Middle frontal gyrus (tissue), 1 donor: Measurements from ENCODE around the gene CCDC146.

ENCODE experiments used
- DNase-seq: peaks from one replicate; pipeline ENCODE4 v3.0.0-alpha.2; 2015; ENCODE audit warnings: low spot score; ENCODE audit errors: extremely low spot score

The CCDC146 gene

GRCh38 chr7:77282897-77283296 is 160.5 kb downstream of the CCDC146 start:
- DNase-seq, result no peak

GRCh38 chr7:77284005-77284404 is 161.6 kb downstream of the CCDC146 start:
- no peak for DNase-seq

- DNase-seq, result no peak
Observed at GRCh38 chr7:77284616-77285015, 162.2 kb downstream of the CCDC146 start.

- DNase-seq, result no peak
Observed at GRCh38 chr7:77288676-77289320, 166.4 kb downstream of the CCDC146 start.

- DNase-seq, result no peak
Observed at GRCh38 chr7:77289387-77289786, 167.0 kb downstream of the CCDC146 start.

- DNase-seq, result no peak
Observed at GRCh38 chr7:77290425-77290824, 168.0 kb downstream of the CCDC146 start.

- no peak for DNase-seq
Observed at GRCh38 chr7:77293046-77293445, 170.6 kb downstream of the CCDC146 start.

- no peak for DNase-seq
Observed at GRCh38 chr7:77295549-77295948, 173.1 kb downstream of the CCDC146 start.

- no peak for DNase-seq
Observed at GRCh38 chr7:77306231-77307067, 184.0 kb downstream of the CCDC146 start.

- DNase-seq, result no peak
Observed at GRCh38 chr7:77308792-77309191, 186.4 kb downstream of the CCDC146 start.

GRCh38 chr7:77309714-77310220 is 187.4 kb downstream of the CCDC146 start:
- no peak for DNase-seq

- no peak for DNase-seq
Observed at GRCh38 chr7:77310982-77311381, 188.6 kb downstream of the CCDC146 start.

GRCh38 chr7:77313085-77313484 is 190.7 kb downstream of the CCDC146 start:
- no peak for DNase-seq

GRCh38 chr7:77313876-77314480 is 191.6 kb downstream of the CCDC146 start:
- DNase-seq, result no peak

- no peak for DNase-seq
Observed at GRCh38 chr7:77315182-77315591, 192.8 kb downstream of the CCDC146 start.

GRCh38 chr7:77316219-77316978 is 194.0 kb downstream of the CCDC146 start:
- no peak for DNase-seq

- no peak for DNase-seq
Observed at GRCh38 chr7:77318019-77318418, 195.6 kb downstream of the CCDC146 start.

- DNase-seq, result no peak
Observed at GRCh38 chr7:77320137-77320536, 197.7 kb downstream of the CCDC146 start.

GRCh38 chr7:77320714-77321113 is 198.3 kb downstream of the CCDC146 start:
- DNase-seq, result no peak

- no peak for DNase-seq
Observed at GRCh38 chr7:77321300-77321699, 198.9 kb downstream of the CCDC146 start.

GRCh38 chr7:77326131-77326530 is 203.7 kb downstream of the CCDC146 start:
- DNase-seq, result no peak
